Astrocyte (in vitro differentiated cells and primary cell): ENCODE results near the gene CTIF.

Experiments used
- CTCF ChIP-seq: IDR thresholded peaks from 2 replicates; pipeline ENCODE4 v1.5.1; 2011; ENCODE audit warnings: low read depth, mild to moderate bottlenecking, inconsistent platforms, low read length, moderate library complexity; ENCODE audit not compliant: insufficient read depth
- EZH2 ChIP-seq: IDR thresholded peaks from 2 replicates; pipeline ENCODE4 v1.6.1; 2012; ENCODE audit warnings: mild to moderate bottlenecking, low read length, inconsistent platforms; ENCODE audit not compliant: insufficient read depth

- no peak for TF ChIP-seq CTCF
- no peak for TF ChIP-seq EZH2
Measured at GRCh38 chr18:48548921-48549320, 10.1 kb downstream of the CTIF start.
